ENCODE measurements around the gene BTF3.
"Not testable (repeated sequence)": the region's sequence is repeated elsewhere in the genome, so short reads cannot be mapped to it uniquely, and the experiment has no call there.

Gene BTF3

DNA sequence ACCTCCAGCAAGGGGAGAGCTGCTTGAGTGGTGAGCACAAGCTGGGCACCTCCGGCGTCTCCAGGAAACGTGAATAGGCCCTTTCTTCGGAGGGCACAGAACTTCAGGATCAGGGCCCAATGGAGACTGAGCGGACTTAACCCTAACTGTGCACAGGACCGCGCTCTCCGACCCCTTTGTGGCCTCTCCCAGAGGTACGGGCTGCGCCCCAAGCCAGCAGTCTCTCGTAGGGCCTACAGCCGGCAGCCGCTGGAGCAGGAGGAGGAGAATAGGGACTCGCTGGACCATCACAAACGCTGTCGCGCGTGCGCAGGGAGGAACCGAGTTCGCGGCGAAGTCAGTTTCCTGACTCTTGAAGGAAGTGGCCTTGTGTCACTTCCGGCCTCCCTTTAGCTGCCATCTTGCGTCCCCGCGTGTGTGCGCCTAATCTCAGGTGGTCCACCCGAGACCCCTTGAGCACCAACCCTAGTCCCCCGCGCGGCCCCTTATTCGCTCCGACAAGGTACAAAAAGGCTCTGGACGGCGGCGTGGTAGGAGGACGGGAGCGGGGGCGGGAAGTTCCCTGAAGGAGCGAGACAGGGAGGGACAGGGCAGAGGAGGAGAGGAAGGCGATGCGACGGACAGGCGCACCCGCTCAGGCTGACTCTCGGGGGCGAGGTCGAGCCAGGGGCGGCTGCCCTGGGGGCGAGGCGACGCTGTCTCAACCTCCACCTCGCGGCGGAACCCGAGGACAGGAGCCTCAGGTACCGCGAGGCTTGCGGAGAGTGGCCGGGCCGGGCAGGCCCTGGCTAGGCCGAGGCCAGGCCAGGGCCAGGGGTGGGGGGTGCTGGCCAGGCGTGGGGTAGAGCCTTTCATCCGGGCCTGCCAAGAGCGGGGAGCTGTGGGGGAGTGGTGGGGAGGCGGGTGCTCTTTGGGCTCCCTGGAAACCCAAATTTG, at the start of gene BTF3:
Gene BTF3 (plus strand): TSS at position 386 of the 936 bp plus-strand sequence. CDS start 226 bp downstream, at position 612.
- H3K4me3 ChIP-seq (ENCODE audit: low read length): peak within 1 kb of the TSS; percentile 79
- peaks cover 41% of the 10 kb centered on the region for H3K36me3 ChIP-seq (ENCODE audit: insufficient read depth, low read depth, low read length)
- H3K27me3 ChIP-seq (ENCODE audit: insufficient read depth, low read length): no peaks in the 10 kb centered on the region
- peak within 1 kb of the TSS; percentile 92 for H3K9ac ChIP-seq (ENCODE audit: low read depth, low read length)
- H3K4me1 ChIP-seq (ENCODE audit: insufficient read depth, low read length): peaks cover 17% of the 10 kb centered on the region; the same call in 1 of the 2 replicates
- H3K9me3 ChIP-seq (ENCODE audit: insufficient read depth, low read depth, low read length): no peaks in the 10 kb centered on the region
- peak within 1 kb of the TSS; percentile 58 for H3K27ac ChIP-seq (ENCODE audit: low read length)

DNA sequence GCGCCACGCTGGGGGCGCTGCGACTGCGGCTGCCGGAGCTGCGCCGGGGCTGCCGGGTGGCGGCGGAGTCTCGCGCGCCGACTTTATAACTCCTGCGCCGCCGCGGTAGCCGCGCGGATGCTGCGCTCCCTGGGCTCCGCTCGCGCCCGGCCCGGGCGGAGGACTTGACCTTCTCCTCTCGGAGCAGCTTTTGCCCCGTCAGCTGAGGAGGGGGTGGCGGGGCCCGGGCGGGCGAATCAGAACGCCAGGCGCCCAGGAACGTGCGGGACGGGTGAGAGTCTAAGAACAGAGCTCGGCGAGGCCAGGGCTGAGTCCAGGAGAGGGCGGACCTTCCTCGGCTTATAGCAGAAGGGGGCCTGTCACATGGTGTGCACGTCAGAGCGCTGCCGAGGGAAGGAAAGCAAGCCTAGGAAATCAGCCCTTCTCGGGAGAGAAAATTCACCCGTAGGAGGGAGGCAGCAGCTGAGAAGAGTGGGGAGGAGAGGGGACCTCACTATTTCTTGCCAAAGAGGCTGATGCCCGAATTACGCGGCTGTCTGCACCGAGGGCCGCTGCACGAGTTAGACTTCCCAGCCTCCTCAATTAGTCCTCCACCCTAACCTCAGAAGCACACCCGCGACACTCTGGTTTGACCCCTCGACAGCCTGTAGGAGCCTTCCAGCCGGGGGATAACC, 49.6 kb upstream of the BTF3 start, which contains the start of gene FOXD1:
Gene FOXD1 (minus strand): TSS at position 315 of the 674 bp plus-strand sequence. CDS start 415 bp downstream, outside the sequence.
- H3K36me3 ChIP-seq (ENCODE audit: insufficient read depth, low read depth, low read length): no peaks in the 10 kb centered on the region
- H3K9ac ChIP-seq (ENCODE audit: low read depth, low read length): no peak within 1 kb of the TSS
- H3K4me3 ChIP-seq (ENCODE audit: low read length): peak within 1 kb of the TSS; percentile 61
- peaks cover 3% of the 10 kb centered on the region; the same call in 1 of the 2 replicates for H3K4me1 ChIP-seq (ENCODE audit: insufficient read depth, low read length)
- H3K27me3 ChIP-seq (ENCODE audit: insufficient read depth, low read length): peaks cover 95% of the 10 kb centered on the region
- no peaks in the 10 kb centered on the region; the same call in 1 of the 2 replicates for H3K9me3 ChIP-seq (ENCODE audit: insufficient read depth, low read depth, low read length)
- H3K27ac ChIP-seq (ENCODE audit: low read length): no peak within 1 kb of the TSS

DNA sequence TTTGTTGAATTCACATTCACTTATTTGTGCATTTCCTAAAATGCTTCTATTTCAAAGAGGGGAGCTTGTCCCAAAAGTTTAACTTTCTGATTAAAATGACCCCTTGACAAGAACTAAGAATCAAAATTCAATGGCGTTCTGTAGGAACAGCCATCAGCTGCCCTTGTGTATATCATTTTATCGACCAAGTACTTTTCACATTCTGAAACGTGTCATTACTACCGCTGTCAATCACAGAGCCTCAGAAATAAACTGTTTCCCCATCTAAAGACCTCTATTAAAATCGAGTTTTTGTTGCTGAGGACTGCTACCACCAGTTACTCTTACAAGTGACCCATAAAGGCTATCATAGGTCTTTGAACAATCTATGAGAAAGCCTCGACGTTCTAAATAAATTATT, 48.1 kb upstream of the BTF3 start:
- peaks cover 88% of the 10 kb centered on the region for H3K27me3 ChIP-seq (ENCODE audit: insufficient read depth, low read length)
- H3K27ac ChIP-seq (ENCODE audit: low read length): no peak overlapping the region
- no peak overlapping the region for H3K9ac ChIP-seq (ENCODE audit: low read depth, low read length)
- H3K36me3 ChIP-seq (ENCODE audit: insufficient read depth, low read depth, low read length): no peaks in the 10 kb centered on the region
- no peaks in the 10 kb centered on the region; the same call in 1 of the 2 replicates for H3K9me3 ChIP-seq (ENCODE audit: insufficient read depth, low read depth, low read length)
- H3K4me3 ChIP-seq (ENCODE audit: low read length): no peak overlapping the region
- peaks cover 3% of the 10 kb centered on the region; the same call in 1 of the 2 replicates for H3K4me1 ChIP-seq (ENCODE audit: insufficient read depth, low read length)

DNA sequence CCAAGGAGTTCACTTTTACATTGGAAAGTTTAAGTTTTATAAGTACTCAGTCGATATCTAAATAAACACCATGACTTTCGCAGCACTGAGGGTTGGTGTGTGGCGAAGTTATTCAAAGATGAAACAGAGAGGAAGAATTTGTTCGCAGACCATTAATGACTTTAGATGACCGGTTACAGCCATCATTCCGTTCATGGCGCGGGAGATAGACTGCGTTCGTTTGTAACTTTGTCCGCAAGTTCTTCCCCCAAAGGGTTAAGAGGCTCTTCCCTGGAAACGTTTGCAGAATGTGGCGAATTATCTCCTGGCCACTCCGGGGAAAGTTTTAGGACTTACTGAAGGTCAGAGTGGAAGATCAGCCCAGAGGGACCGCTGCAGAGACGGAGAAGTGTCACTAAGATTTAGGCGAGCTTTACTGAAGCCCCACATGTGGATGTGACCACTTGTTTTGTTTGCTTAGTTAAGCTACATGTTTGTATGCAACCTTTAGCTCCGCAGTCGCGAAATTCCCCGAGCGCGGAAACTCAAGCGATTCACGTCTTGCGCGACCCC, 47.5 kb upstream of the BTF3 start:
- Histone ChIP-seq H3K9ac (ENCODE audit: low read depth, low read length) (no peak overlapping the region), H3K36me3 (ENCODE audit: insufficient read depth, low read depth, low read length) (no peaks in the 10 kb centered on the region), H3K27ac (ENCODE audit: low read length) (no peak overlapping the region), H3K4me1 (ENCODE audit: insufficient read depth, low read length) (peaks cover 3% of the 10 kb centered on the region; the same call in 1 of the 2 replicates), H3K27me3 (ENCODE audit: insufficient read depth, low read length) (peaks cover 82% of the 10 kb centered on the region), H3K9me3 (ENCODE audit: insufficient read depth, low read depth, low read length) (no peaks in the 10 kb centered on the region; the same call in 1 of the 2 replicates), H3K4me3 (ENCODE audit: low read length) (peak overlapping the region; percentile 55; the same call in 1 of the 2 replicates)

DNA sequence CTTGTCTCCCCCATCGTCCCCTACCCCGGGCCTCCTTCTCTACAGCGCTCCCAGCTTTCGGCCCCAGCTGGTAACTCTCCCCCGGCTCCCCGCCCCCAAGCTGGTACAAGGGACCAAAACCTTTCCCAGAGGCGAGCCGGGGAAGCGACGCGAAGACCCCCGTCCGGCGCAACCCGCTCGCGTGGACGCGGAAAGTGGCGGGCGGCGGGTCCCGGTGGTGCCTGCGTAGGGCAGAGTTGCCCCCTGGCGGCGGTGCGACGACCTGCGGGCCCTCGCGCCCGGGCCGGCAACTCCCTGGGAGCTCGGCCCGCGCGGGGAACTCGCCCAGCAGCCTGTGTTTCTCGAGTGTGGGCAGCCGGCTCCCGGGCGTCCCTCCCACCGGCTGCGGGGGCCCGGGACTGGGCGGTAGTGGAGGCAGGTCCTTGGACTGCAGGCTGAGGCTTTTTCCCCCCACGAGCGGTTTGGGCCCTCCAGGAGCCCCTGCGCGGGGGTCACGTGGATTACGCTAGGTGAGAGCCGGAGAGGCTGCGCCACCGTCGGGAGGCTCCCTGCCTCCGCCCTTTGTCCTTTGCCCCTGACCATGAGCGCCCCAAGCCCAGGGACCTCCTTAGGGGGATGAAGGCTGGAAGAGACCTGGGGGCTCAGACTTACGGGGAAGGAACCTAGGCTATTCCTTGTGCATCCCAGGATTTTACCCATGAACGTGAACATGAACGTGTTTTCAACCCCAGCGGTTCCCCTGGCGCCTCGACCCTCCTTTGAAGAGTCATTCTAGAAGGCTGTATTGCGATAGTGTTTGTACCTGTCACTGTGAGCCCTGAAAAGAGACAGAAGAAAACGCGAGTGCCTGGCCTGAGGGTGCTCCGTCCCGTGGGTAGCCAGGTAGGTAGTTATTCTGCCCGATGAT, 46.8 kb upstream of the BTF3 start:
- H3K27me3 ChIP-seq (ENCODE audit: insufficient read depth, low read length): peaks cover 74% of the 10 kb centered on the region
- H3K9ac ChIP-seq (ENCODE audit: low read depth, low read length): no peak overlapping the region
- H3K9me3 ChIP-seq (ENCODE audit: insufficient read depth, low read depth, low read length): no peaks in the 10 kb centered on the region; the same call in 1 of the 2 replicates
- H3K36me3 ChIP-seq (ENCODE audit: insufficient read depth, low read depth, low read length): no peaks in the 10 kb centered on the region
- peak overlapping the region; percentile 55; the same call in 1 of the 2 replicates for H3K4me3 ChIP-seq (ENCODE audit: low read length)
- no peak overlapping the region for H3K27ac ChIP-seq (ENCODE audit: low read length)
- peaks cover 3% of the 10 kb centered on the region; the same call in 1 of the 2 replicates for H3K4me1 ChIP-seq (ENCODE audit: insufficient read depth, low read length)

DNA sequence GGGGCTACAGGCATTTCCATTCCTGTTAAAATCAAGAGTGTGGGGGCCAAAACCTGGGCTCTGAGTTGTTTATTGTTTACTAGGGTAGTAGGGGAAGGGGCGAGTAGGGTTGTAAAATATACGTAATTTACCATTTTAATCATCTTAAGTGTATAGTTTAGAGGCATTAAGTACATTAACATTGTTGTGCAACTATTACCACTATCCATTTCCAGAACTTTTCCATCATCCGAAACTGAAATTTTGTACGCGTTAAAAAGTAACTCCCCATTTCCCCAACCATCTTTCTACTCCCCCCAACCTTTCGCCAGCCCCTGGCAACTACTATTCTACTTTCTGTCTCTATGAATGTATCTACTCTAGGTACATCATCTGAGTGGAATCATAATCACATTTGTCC, 46.0 kb upstream of the BTF3 start:
- peak overlapping the region; percentile 55; the same call in 1 of the 2 replicates for H3K4me3 ChIP-seq (ENCODE audit: low read length)

DNA sequence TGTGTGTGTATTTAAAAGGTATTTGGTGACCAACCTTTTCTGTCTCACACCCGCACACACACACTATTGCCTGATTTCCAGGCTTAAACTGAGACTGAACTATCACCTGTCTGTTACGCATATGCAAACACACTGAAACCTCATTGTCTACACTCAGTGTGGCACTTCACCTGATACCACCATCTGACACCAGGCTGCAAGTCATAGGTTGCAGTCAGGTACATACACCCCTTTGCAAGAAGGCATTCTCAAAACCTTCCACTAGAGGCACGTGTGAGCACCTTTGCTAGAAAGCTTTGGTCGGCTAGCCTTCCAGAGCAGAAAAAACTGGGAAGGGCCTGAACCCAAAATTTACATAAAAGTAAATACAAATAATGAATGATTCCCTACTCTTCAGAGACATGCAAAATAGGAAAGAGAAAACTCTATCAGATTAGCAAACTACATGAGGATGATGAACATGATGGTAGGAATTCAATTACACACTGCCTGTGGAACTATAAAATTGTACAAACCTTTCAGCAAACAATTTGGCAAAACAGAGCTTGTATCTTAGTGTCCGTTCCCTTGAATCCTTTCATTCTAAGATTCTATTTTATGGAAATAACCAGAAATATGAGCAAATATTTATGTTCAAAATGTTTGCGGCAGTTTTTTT, 43.7 kb upstream of the BTF3 start:
- Histone ChIP-seq H3K36me3 (ENCODE audit: insufficient read depth, low read depth, low read length) (no peaks in the 10 kb centered on the region), H3K4me3 (ENCODE audit: low read length) (no peak overlapping the region), H3K27ac (ENCODE audit: low read length) (no peak overlapping the region), H3K9me3 (ENCODE audit: insufficient read depth, low read depth, low read length) (no peaks in the 10 kb centered on the region), H3K4me1 (ENCODE audit: insufficient read depth, low read length) (peaks cover 3% of the 10 kb centered on the region; the same call in 1 of the 2 replicates), H3K27me3 (ENCODE audit: insufficient read depth, low read length) (peaks cover 49% of the 10 kb centered on the region), H3K9ac (ENCODE audit: low read depth, low read length) (no peak overlapping the region)

More for the DNA sequence above, 46.0 kb upstream of the BTF3 start:
- Histone ChIP-seq H3K9me3 (ENCODE audit: insufficient read depth, low read depth, low read length) (no peaks in the 10 kb centered on the region), H3K27me3 (ENCODE audit: insufficient read depth, low read length) (peaks cover 69% of the 10 kb centered on the region), H3K27ac (ENCODE audit: low read length) (no peak overlapping the region), H3K9ac (ENCODE audit: low read depth, low read length) (no peak overlapping the region), H3K36me3 (ENCODE audit: insufficient read depth, low read depth, low read length) (no peaks in the 10 kb centered on the region), H3K4me1 (ENCODE audit: insufficient read depth, low read length) (peaks cover 3% of the 10 kb centered on the region; the same call in 1 of the 2 replicates)

DNA sequence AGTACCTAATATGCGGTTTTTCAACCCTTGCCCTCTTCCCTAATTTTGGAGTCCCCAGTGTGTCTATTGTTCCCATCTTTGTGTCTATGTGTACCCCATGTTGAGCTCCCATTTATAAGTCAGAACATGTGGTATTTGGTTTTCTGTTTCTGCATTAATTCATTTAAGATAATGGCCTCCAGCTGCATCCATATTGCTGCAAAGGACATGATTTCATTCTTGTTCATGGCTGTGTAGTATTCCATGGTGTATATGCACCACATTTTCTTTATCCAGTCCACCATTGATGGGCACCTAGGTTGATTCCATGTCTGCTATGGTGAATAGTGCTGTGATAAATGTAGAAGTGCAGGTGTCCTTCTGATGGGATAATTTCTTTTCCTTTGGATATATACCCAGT, 41.8 kb upstream of the BTF3 start:
- H3K27me3 ChIP-seq (ENCODE audit: insufficient read depth, low read length): peaks cover 30% of the 10 kb centered on the region
- not testable (repeated sequence) for H3K27ac ChIP-seq (ENCODE audit: low read length); H3K4me3 ChIP-seq (ENCODE audit: low read length)

DNA sequence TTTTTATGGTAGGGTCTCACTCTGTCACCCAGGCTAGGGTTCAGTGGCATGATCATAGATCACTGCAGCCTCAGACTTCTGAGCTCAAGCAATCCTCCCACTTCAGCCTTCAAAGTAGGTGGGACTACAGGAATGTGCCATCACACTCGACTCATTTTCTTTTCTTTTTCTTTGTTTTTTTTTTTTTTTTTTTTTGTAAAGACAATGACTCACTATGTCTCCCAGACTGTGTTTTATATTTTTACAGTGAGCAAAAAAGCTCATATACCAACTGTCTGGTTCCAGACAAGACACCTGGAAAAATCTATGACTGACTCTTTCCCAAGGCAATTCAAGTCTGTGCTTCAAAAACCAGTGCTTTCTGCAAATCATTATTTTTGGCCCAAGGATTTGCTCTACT, 38.9 kb upstream of the BTF3 start:
- no peak overlapping the region for H3K9ac ChIP-seq (ENCODE audit: low read depth, low read length)
- no peak overlapping the region for H3K27ac ChIP-seq (ENCODE audit: low read length)
- H3K4me3 ChIP-seq (ENCODE audit: low read length): no peak overlapping the region
- peaks cover under 1% of the 10 kb centered on the region; the same call in 1 of the 2 replicates for H3K27me3 ChIP-seq (ENCODE audit: insufficient read depth, low read length)
- peaks cover 6% of the 10 kb centered on the region for H3K4me1 ChIP-seq (ENCODE audit: insufficient read depth, low read length)
- H3K36me3 ChIP-seq (ENCODE audit: insufficient read depth, low read depth, low read length): no peaks in the 10 kb centered on the region
- H3K9me3 ChIP-seq (ENCODE audit: insufficient read depth, low read depth, low read length): no peaks in the 10 kb centered on the region

More for the DNA sequence above, 41.8 kb upstream of the BTF3 start:
- H3K4me1 ChIP-seq (ENCODE audit: insufficient read depth, low read length); H3K9ac ChIP-seq (ENCODE audit: low read depth, low read length); H3K36me3 ChIP-seq (ENCODE audit: insufficient read depth, low read depth, low read length); H3K9me3 ChIP-seq (ENCODE audit: insufficient read depth, low read depth, low read length): not testable (repeated sequence)

DNA sequence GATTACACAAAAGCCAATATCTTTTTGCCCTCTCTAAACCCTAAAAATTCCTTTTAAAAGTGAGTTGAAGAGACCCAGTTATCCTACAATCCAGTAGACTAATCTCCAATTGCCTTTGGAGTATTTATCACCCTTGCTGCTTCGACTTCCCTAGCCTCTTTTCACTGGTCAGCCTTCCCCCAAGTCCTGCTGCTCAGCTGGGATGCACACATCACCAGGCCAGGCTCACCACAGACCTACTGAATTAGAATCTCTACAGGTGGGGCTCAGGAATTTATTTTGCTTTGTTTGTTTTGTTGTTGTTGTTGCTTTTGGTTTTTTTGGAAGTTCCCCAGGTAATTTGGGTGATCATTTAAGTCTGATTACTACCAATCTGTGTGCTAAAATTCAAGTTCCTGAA, 38.1 kb upstream of the BTF3 start:
- Histone ChIP-seq H3K36me3 (ENCODE audit: insufficient read depth, low read depth, low read length) (no peaks in the 10 kb centered on the region), H3K4me1 (ENCODE audit: insufficient read depth, low read length) (peaks cover 8% of the 10 kb centered on the region), H3K4me3 (ENCODE audit: low read length) (no peak overlapping the region), H3K27ac (ENCODE audit: low read length) (no peak overlapping the region), H3K27me3 (ENCODE audit: insufficient read depth, low read length) (no peaks in the 10 kb centered on the region), H3K9me3 (ENCODE audit: insufficient read depth, low read depth, low read length) (no peaks in the 10 kb centered on the region), H3K9ac (ENCODE audit: low read depth, low read length) (no peak overlapping the region)

Measured in iPS-20b (cell line).